Astrocyte (in vitro differentiated cells and primary cell): ENCODE results near the gene IBTK.

Experiments used
- CTCF ChIP-seq: IDR thresholded peaks from 2 replicates; pipeline ENCODE4 v1.5.1; 2011; ENCODE audit warnings: low read depth, mild to moderate bottlenecking, inconsistent platforms, low read length, moderate library complexity; ENCODE audit not compliant: insufficient read depth
- EZH2 ChIP-seq: IDR thresholded peaks from 2 replicates; pipeline ENCODE4 v1.6.1; 2012; ENCODE audit warnings: mild to moderate bottlenecking, low read length, inconsistent platforms; ENCODE audit not compliant: insufficient read depth

GRCh38 chr6:82237013-82237412, 10.5 kb downstream of the IBTK start:
- no peak for TF ChIP-seq CTCF
- TF ChIP-seq EZH2 = no peak
